Hepatocyte (in vitro differentiated cells): ENCODE measurements around the gene OR52B6.

Source experiments
- CTCF ChIP-seq: fragments of 200-600 bp; sonication (generic); IDR thresholded peaks from 2 replicates; pipeline ENCODE4 v1.5.1; 2016; ENCODE audit warnings: antibody characterized with exemption, mild to moderate bottlenecking; ENCODE audit not compliant: poor library complexity
- EZH2 ChIP-seq: fragments of 200-600 bp; sonication (generic); IDR thresholded peaks from 2 replicates; pipeline ENCODE4 v1.6.1; 2016; ENCODE audit warnings: antibody characterized with exemption, mild to moderate bottlenecking, borderline replicate concordance
- EZH2phosphoT487 ChIP-seq: fragments of 200-600 bp; sonication (generic); IDR thresholded peaks from one replicate; pipeline ENCODE4 v1.6.1; 2018; ENCODE audit warnings: antibody characterized with exemption, mild to moderate bottlenecking, low read depth, moderate library complexity; ENCODE audit not compliant: unreplicated experiment, severe bottlenecking

- TF ChIP-seq CTCF (no peak), EZH2 (no peak), EZH2phosphoT487 (no peak)
These were observed 30.1 kb upstream of the OR52B6 start for GRCh38 chr11:5550440-5551095.
